ENCODE data around the gene GID4.

GID4 gene

DNA sequence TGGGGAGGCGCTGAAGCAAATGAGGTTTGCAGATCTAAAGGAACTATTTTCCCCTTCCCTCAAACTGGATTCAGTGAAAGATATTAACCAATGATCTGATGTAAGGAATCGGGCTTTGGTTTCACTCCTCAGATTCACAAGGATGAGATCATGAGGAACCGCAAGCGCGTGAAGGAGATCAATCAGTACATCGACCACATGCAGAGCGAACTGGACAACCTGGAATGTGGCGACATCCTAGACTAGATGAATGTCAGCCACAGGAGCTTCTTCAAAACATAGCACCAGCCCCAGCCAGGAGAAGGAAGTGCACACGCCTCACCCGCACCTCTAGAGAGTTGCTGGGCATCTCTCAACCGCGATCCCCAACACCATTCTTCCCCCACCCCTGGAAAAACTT lies 22.8 kb upstream of the GID4 start:
- TF ChIP-seq, protein P1, sequence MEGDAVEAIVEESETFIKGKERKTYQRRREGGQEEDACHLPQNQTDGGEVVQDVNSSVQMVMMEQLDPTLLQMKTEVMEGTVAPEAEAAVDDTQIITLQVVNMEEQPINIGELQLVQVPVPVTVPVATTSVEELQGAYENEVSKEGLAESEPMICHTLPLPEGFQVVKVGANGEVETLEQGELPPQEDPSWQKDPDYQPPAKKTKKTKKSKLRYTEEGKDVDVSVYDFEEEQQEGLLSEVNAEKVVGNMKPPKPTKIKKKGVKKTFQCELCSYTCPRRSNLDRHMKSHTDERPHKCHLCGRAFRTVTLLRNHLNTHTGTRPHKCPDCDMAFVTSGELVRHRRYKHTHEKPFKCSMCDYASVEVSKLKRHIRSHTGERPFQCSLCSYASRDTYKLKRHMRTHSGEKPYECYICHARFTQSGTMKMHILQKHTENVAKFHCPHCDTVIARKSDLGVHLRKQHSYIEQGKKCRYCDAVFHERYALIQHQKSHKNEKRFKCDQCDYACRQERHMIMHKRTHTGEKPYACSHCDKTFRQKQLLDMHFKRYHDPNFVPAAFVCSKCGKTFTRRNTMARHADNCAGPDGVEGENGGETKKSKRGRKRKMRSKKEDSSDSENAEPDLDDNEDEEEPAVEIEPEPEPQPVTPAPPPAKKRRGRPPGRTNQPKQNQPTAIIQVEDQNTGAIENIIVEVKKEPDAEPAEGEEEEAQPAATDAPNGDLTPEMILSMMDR (IDR thresholded peaks at IDR 0.05) = no peak

GRCh38 chr17:18017958-18018357 lies 21.2 kb upstream of the GID4 start:
- Histone ChIP-seq H3K4me3 (no peak overlapping the region), H3K27ac (no peak overlapping the region)
- TF ChIP-seq, protein P1 (IDR thresholded peaks at IDR 0.05) = no peak
- DNase-seq (ENCODE audit: low spot score) = no peak

More for the DNA sequence above, 22.8 kb upstream of the GID4 start:
- no peak overlapping the region for H3K4me3 ChIP-seq
- no peak for DNase-seq (ENCODE audit: low spot score)
- H3K27ac ChIP-seq = no peak overlapping the region

DNA sequence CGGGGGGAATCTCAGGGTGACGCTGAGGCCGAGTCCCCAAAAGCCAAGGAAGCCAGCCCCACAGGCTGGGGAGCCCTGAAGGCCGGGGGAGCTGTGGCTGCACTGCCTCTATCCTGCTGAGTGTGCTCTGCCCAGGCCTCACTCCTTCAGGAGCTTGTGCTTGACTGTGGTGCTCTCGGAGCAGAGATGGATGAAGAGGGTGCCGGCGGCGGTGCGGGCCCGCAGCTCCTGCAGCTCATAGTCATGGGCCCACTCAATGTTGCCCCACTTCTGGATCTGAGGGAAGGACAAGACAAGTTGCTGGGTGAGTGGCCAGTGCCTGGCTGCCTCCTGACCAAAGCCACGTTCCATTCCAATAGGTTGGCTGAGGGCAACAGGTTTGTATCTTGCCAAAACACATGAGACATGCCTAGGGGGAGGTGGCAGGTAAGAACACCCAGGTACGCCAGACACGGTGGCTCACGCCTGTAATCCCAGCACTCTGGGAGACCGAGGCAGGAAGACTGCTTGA lies 20.7 kb upstream of the GID4 start:
- Histone ChIP-seq H3K27ac (no peak overlapping the region), H3K4me3 (no peak overlapping the region)
- TF ChIP-seq, protein P1 (IDR thresholded peaks at IDR 0.05) = no peak
- DNase-seq (ENCODE audit: low spot score) = no peak

DNA sequence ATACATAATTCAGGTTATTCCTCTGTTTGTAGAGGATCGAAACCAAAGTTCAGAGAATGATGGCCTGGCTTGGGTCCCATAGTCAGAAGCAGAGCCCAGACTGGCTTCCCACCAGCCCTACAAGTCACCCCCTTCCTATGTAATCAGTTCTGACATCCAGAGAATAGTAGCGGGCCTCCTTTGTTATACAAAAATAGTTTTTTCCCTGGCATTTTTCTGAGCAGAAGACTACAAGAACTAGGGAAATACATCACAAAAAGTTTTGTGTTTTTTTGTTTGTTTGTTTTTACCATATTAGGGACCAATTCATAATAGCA lies 19.4 kb upstream of the GID4 start:
- no peak overlapping the region for H3K4me3 ChIP-seq
- DNase-seq (ENCODE audit: low spot score) = no peak
- H3K27ac ChIP-seq = no peak overlapping the region
- TF ChIP-seq, protein P1 (IDR thresholded peaks at IDR 0.05) = no peak

GRCh38 chr17:18020971-18021370 lies 18.2 kb upstream of the GID4 start:
- no peak overlapping the region for H3K4me3 ChIP-seq
- no peak overlapping the region for H3K27ac ChIP-seq
- no peak for DNase-seq (ENCODE audit: low spot score)
- TF ChIP-seq, protein P1 (IDR thresholded peaks at IDR 0.05) = no peak

DNA sequence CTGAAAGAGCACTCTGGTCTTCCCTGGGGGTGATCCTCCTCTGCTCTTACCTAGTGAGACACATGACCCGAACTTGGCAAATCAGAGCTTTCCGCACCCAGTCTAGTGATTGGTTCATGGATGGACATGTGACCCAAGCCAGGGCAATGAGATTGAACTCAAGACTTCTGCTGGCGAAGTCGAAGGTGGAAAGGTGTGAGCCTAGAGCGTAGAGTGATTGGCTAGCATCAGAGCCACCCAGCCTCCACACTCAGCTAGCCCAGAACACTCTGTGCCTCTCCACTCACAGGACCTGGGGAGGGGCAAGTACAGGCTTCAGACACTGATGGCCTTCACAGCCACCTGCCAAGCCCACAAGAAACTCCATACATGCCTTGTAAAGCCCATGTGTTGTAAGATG lies 17.8 kb upstream of the GID4 start:
- no peak overlapping the region for H3K4me3 ChIP-seq
- TF ChIP-seq, protein P1 (IDR thresholded peaks at IDR 0.05) = no peak

DNA sequence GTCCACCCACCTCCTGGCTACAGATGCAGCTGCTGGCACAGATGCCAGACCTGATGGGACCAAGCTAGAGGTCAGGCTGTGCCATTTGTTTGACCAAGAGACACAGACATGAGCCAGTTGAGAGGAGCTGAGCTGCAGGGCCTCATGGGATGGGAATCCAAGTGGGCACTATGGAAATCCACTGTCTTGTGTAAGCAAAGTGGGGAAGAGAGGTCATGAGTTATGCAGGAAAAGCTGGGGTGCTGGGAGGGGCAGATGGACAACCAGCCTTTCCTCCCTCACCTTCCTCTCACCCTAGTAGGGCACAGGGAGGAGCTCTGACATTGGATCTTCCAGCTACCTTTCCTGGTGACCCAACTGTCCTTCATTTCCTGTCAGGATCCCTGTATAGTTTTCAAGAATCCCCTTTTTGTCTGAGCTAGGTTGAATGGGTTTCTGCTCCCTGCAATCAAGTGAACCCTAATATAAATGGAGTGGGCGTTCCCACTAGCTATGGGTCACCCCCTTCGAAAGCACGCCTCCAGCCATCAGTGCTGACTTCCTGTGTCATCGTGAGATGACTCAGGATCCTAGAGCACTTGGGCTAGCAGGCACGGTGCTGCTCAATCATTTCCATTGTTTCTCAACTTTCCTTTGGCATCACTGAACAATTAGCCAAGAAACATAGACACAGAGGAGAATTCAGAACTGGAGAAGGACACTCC lies 13.8 kb upstream of the GID4 start:
- TF ChIP-seq, protein P1 (IDR thresholded peaks at IDR 0.05) = no peak
- no peak overlapping the region for H3K27ac ChIP-seq
- no peak overlapping the region for H3K4me3 ChIP-seq
- no peak for DNase-seq (ENCODE audit: low spot score)

More for the DNA sequence above, 17.8 kb upstream of the GID4 start:
- H3K27ac ChIP-seq = no peak overlapping the region
- no peak for DNase-seq (ENCODE audit: low spot score)
